Stimulated activated naive CD8-positive, alpha-beta T cell treated with anti-CD3 and anti-CD28 coated beads, Interleukin-15, Interleukin-2, amounts not matched to agents 100 ng/mL and 50 ng/mL, for 24 hours (primary cell): ENCODE data around the gene SYNE3.

Source experiments
- H3K27ac Mint-ChIP-seq: one replicate; pipeline ENCODE4 v1.8.0; 2021; ENCODE audit warnings: mild to moderate bottlenecking, mixed read lengths
- H3K27me3 Mint-ChIP-seq: one replicate; pipeline ENCODE4 v1.8.0; 2021; ENCODE audit warnings: mixed read lengths
- H3K36me3 Mint-ChIP-seq: one replicate; pipeline ENCODE4 v1.8.0; 2021; ENCODE audit warnings: low read depth, mixed read lengths
- H3K4me1 Mint-ChIP-seq: one replicate; pipeline ENCODE4 v1.8.0; 2021; ENCODE audit warnings: low read depth, mixed read lengths
- H3K4me3 Mint-ChIP-seq: one replicate; pipeline ENCODE4 v1.8.0; 2021; ENCODE audit warnings: mild to moderate bottlenecking, mixed read lengths
- H3K9me3 Mint-ChIP-seq: one replicate; pipeline ENCODE4 v1.8.0; 2021; ENCODE audit warnings: mixed read lengths

Gene SYNE3

DNA sequence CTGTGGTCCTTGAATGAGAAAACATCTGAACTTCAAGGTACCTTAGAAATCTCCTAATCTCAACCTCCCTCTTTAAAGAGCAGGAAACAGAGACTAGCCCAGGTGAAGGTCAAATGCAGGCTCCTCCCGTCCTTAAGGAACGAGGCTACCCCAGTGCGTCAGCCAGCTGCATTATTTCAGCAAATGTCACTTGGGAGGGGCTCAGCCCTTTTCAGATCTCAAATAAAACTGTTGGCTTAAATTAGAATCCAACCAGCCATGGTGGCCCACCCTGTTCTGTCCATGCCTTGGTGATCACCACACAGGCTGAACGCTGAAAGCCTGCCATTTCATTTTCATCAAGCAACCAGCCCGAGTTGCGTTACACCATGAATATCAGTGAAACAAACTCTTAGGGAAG lies 7.0 kb downstream of the SYNE3 start:
- Mint-ChIP-seq H3K27ac (no peak overlapping the region), H3K9me3 (no peaks in the 10 kb centered on the region), H3K4me3 (peak overlapping the region; percentile 32), H3K4me1 (peaks cover 85% of the 10 kb centered on the region), H3K27me3 (no peaks in the 10 kb centered on the region), H3K36me3 (peaks cover 27% of the 10 kb centered on the region)

DNA sequence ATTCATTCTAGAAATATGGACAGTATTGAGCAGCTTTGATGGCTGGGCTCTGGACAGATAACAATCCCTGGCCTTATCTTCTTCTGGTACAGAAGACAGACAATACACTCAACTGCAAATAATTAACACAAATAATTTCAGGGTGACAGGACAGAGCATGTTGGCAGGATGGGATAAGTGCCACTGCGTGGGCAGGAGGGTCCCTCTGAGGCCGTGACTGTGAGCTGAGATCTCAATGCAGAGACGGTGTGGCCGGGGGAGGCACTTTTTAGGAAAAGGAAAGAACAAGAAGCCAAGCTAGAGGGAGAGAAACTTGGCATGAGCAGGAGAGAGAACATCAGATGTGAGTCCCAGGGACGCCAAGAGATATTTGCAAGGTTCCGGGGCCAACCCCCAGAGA lies 8.1 kb downstream of the SYNE3 start:
- Mint-ChIP-seq H3K4me1 (peaks cover 88% of the 10 kb centered on the region), H3K9me3 (no peaks in the 10 kb centered on the region), H3K4me3 (no peak overlapping the region), H3K27ac (no peak overlapping the region), H3K27me3 (no peaks in the 10 kb centered on the region), H3K36me3 (peaks cover 27% of the 10 kb centered on the region)

DNA sequence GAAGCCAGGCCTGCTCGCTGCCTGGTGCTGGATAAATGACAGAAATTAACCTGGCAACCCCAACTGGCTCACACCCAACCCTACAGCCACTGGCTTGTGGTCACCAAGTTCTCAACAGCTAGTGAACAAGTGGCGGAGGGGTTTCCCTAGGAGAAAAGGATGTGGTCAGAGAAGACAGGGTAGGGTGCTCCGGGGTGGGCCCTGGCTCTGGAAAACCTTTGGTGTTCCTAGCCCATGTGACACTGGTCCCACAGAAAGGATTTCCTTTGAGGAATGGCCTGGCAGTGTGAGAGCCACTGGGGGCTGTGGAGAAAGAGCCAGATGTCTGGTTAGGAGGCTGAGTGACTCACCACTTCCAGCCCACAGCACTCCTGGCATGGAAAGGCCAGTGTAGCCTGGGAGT lies 8.7 kb downstream of the SYNE3 start:
- Mint-ChIP-seq H3K4me3 (no peak overlapping the region), H3K36me3 (peaks cover 33% of the 10 kb centered on the region), H3K4me1 (peaks cover 89% of the 10 kb centered on the region), H3K27ac (peak overlapping the region; percentile 21), H3K9me3 (no peaks in the 10 kb centered on the region), H3K27me3 (no peaks in the 10 kb centered on the region)

DNA sequence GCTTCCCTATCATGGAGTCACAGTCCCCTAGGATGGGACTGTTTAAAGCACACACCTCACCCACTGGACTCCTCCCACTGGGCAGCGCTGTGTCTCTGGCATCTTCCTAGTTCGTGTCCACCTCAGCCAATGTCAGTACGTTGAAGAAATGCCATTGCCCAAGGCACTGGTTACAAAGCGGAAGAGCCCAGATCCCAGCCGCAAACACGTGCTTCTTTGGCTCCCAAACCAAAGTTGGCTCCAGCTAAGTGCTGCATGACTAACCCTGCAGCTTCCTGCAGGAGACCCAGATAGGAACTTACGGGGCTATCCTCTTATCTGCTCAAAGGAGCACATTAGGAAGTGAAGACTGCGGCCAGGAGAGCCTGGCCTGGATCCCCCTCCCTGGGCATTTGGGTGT lies 9.3 kb downstream of the SYNE3 start:
- Mint-ChIP-seq H3K9me3 (no peaks in the 10 kb centered on the region), H3K27ac (peak overlapping the region; percentile 21), H3K4me1 (peaks cover 93% of the 10 kb centered on the region), H3K27me3 (no peaks in the 10 kb centered on the region), H3K4me3 (no peak overlapping the region), H3K36me3 (peaks cover 37% of the 10 kb centered on the region)

- Mint-ChIP-seq H3K4me1 (peaks cover 94% of the 10 kb centered on the region), H3K36me3 (peaks cover 40% of the 10 kb centered on the region), H3K27me3 (no peaks in the 10 kb centered on the region), H3K27ac (peak overlapping the region; percentile 89), H3K4me3 (no peak overlapping the region), H3K9me3 (no peaks in the 10 kb centered on the region)
Observed at GRCh38 chr14:95505030-95505589, 11.3 kb downstream of the SYNE3 start.

DNA sequence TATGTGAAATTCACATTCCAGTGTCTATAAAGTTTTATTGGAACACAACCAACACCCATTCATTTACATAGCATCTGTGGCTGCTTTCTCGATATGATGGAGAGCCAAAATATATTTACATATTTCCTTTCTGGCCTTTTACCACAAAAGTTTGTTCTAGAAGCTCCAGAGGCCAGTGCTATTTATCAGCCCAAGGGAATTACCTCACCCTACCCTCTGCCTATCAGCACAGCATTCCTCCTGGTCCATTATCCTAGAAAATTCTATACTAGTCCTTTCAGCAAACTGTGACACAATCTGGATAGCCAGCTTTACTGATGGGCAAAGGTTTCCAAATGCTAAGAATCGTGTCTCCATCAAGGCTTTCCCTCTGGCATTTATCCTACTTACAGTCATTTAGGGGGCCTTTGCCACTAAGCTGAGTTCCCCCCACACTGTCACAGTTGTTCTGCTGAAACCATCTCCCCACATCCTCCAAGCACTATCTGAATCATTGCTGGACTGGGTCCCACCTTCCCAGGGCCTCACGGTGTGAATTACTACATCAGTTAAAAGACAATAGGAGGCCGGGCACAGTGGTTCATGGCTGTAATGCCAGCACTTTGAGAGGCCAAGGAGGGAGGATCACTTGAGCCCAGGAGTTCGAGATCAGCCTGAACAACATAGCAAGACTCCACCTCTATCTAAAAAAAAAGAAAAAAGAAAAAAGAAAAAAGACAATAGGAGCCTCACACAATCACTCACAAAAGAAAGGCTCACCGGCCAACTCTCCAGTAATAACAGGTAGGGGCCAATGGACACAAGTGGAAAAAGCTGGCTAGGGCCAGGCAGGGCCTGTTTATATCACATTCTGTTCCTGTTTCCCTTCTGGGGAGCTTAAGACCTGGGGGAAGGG lies 12.1 kb downstream of the SYNE3 start:
- no peaks in the 10 kb centered on the region for H3K27me3 Mint-ChIP-seq
- H3K4me1 Mint-ChIP-seq = peaks cover 94% of the 10 kb centered on the region
- H3K27ac Mint-ChIP-seq = peak overlapping the region; percentile 89
- no peaks in the 10 kb centered on the region for H3K9me3 Mint-ChIP-seq
- H3K36me3 Mint-ChIP-seq = peaks cover 34% of the 10 kb centered on the region
- peak overlapping the region; percentile 49 for H3K4me3 Mint-ChIP-seq

- H3K27me3 Mint-ChIP-seq = no peaks in the 10 kb centered on the region
- peaks cover 93% of the 10 kb centered on the region for H3K4me1 Mint-ChIP-seq
- H3K9me3 Mint-ChIP-seq = no peaks in the 10 kb centered on the region
- H3K27ac Mint-ChIP-seq = peak overlapping the region; percentile 63
- no peak overlapping the region for H3K4me3 Mint-ChIP-seq
- peaks cover 34% of the 10 kb centered on the region for H3K36me3 Mint-ChIP-seq
Observed at GRCh38 chr14:95503365-95504134, 12.9 kb downstream of the SYNE3 start.

DNA sequence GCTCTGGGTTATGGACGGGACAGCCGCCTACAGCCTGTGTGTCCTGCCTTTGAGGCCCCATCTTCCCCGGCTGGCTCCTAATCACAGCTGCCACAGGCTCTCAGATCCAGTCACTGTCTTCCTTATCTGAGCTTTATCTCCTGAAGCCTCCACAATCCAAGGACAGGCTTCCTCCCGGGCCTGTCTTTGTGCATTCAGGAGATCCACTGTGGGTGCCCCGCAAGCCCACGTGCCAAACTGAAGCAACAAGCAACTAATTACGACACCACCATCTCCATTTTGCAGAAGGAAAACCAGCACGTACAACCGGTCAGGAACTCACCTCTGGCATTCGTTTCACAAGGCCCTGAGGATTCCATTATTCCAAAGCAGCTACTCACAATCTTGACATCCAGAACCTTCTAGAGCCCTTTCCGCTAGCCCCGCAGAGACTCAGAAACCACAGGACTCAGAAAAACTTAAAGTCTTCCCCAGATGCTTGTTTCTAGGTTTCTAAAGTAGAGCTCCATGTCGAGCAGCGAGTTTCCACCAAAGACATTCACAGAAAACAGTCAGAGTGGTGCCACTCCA lies 14.0 kb downstream of the SYNE3 start:
- Mint-ChIP-seq H3K4me3 (no peak overlapping the region), H3K9me3 (no peaks in the 10 kb centered on the region), H3K36me3 (peaks cover 34% of the 10 kb centered on the region), H3K27ac (peak overlapping the region; percentile 63), H3K27me3 (no peaks in the 10 kb centered on the region), H3K4me1 (peaks cover 86% of the 10 kb centered on the region)

DNA sequence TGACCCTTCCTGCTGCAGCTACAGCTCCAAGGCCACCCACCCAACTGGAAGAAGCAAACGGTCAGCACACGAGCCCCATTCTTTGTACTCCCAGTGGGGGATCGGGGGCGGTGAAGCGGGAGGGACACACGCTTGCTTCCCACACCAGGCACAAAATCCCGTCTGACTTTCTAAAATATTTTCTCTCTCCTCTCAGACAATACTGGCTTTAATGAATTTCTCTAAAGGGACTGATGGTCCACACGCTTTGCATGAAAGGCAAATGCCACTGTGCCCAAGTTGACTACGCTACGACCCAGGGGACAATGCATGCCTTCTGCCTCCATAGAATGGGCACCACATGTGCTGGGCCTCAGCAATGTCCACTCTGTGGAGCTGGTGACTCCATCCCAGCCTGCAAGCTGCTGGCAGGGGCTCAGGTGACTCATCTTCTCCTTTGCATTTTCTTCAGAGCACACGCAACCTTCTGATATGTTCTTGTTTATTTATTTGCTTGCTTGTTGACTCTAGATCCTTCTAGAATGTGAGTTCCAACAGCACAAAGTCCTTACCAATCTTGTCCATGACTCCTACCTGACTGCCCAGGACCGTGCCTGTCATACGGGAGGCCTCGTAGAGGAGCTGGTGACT lies 15.6 kb downstream of the SYNE3 start:
- H3K4me3 Mint-ChIP-seq = peak overlapping the region; percentile 4
- H3K27ac Mint-ChIP-seq = no peak overlapping the region
- peaks cover 24% of the 10 kb centered on the region for H3K36me3 Mint-ChIP-seq
- no peaks in the 10 kb centered on the region for H3K9me3 Mint-ChIP-seq
- no peaks in the 10 kb centered on the region for H3K27me3 Mint-ChIP-seq
- peaks cover 86% of the 10 kb centered on the region for H3K4me1 Mint-ChIP-seq

DNA sequence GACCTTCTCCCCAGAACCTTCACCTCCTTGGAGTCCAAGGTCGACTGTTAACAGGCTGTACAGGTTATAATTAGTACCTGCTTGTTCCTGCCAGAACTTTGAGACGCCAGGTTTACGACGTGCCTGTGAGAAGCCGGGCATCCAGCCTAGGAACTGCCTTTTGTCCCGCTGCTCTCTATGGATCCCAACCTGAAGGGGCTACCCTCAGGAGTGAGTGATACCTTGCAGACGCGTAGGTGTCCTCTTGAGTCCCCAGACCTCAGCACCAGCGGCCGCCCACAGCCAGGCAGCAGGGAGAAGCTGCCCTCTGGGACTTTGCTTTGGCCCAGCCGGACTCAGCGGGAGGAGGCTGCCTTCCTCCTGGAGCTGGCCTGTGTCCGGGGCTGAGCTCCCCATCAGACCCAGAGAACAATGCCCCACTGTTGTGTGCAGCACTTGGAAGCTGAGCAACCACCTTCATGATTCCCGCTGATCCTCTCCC lies 16.2 kb downstream of the SYNE3 start:
- no peaks in the 10 kb centered on the region for H3K27me3 Mint-ChIP-seq
- no peak overlapping the region for H3K27ac Mint-ChIP-seq
- no peak overlapping the region for H3K4me3 Mint-ChIP-seq
- peaks cover 21% of the 10 kb centered on the region for H3K36me3 Mint-ChIP-seq
- peaks cover 86% of the 10 kb centered on the region for H3K4me1 Mint-ChIP-seq
- no peaks in the 10 kb centered on the region for H3K9me3 Mint-ChIP-seq

GRCh38 chr14:95499354-95499750 lies 17.1 kb downstream of the SYNE3 start:
- no peak overlapping the region for H3K27ac Mint-ChIP-seq
- peaks cover 21% of the 10 kb centered on the region for H3K36me3 Mint-ChIP-seq
- no peaks in the 10 kb centered on the region for H3K9me3 Mint-ChIP-seq
- peaks cover 86% of the 10 kb centered on the region for H3K4me1 Mint-ChIP-seq
- no peak overlapping the region for H3K4me3 Mint-ChIP-seq
- no peaks in the 10 kb centered on the region for H3K27me3 Mint-ChIP-seq

- no peak overlapping the region for H3K4me3 Mint-ChIP-seq
- no peaks in the 10 kb centered on the region for H3K9me3 Mint-ChIP-seq
- no peaks in the 10 kb centered on the region for H3K27me3 Mint-ChIP-seq
- H3K4me1 Mint-ChIP-seq = peaks cover 85% of the 10 kb centered on the region
- H3K27ac Mint-ChIP-seq = peak overlapping the region; percentile 16
- H3K36me3 Mint-ChIP-seq = peaks cover 25% of the 10 kb centered on the region
Observed at GRCh38 chr14:95498622-95499353, 17.7 kb downstream of the SYNE3 start.

DNA sequence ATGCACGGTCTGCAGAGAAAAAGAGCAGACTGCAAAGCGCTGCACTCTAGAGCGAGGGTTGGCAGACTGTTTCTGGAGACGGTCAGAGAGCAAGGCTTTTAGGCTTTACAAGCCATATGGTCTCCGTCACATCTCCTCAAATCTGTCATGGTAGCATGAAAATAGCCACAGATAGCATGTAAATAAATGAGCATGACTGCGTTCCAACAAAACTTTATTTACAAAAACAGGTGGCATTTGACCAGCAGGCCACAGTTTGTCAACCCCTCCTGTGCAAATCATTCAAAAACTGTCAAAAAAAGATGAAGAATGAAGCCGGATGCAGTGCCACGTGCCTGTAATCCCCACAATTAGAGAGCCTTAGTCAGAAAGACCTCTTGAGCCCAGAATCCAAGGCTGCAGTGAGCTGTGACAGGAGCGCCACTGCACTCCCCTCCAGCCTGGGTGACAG lies 18.9 kb downstream of the SYNE3 start:
- peaks cover 73% of the 10 kb centered on the region for H3K4me1 Mint-ChIP-seq
- H3K27me3 Mint-ChIP-seq = no peaks in the 10 kb centered on the region
- no peak overlapping the region for H3K4me3 Mint-ChIP-seq

More for the DNA sequence above, 18.9 kb downstream of the SYNE3 start:
- Mint-ChIP-seq H3K9me3 (no peaks in the 10 kb centered on the region), H3K27ac (no peak overlapping the region), H3K36me3 (peaks cover 17% of the 10 kb centered on the region)
